Measurements from ENCODE around the gene AK3.

The AK3 gene

DNA sequence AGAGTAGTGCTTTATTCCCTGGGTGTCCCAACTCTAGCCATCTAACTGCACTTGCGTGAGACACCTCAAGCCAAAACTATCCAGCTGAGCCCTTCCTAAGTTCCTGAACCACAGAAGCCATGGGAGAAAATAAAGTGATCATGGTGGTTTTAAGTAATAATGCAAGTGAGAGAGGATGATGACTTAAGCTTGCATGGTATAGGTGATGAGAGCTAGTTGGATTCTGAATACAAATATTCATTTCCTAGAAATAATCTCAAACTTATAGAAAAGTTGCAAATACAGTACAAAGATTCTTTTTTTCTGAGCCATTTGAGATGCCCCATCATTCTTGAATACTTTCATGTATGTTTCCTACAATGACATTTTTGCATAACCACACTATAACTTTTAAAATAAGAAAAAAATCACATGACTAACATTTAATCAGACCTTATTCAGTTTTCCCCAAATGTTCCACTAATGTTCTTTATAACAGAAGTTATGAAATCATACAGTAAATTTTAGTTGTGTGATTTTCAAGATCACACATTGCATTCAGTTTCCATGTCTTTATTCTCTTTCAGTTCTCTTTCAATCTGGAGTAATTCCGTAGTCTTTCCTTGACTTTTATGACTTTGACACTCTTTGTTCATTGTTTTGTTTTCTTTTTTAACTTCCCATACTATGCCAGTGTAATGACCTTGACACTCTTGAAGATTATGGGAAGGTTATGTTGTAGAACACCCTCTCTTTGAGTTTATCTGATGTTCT, 5.5 kb upstream of the AK3 start:
- no peak for DNase-seq

- no peak for DNase-seq
Observed at GRCh38 chr9:4743131-4743875, 2.3 kb upstream of the AK3 start.

GRCh38 chr9:4742246-4742645, 1.2 kb upstream of the AK3 start:
- DNase-seq, result no peak

- no peak for DNase-seq
Observed at GRCh38 chr9:4741365-4742089, 525 bp upstream of the AK3 start.

GRCh38 chr9:4740388-4740637, 689 bp downstream of the AK3 start:
- no peak for DNase-seq

- no peak for DNase-seq
Observed at GRCh38 chr9:4739587-4740387, 1.2 kb downstream of the AK3 start.

- no peak for DNase-seq
Observed at GRCh38 chr9:4738866-4739586, 2.0 kb downstream of the AK3 start.

DNA sequence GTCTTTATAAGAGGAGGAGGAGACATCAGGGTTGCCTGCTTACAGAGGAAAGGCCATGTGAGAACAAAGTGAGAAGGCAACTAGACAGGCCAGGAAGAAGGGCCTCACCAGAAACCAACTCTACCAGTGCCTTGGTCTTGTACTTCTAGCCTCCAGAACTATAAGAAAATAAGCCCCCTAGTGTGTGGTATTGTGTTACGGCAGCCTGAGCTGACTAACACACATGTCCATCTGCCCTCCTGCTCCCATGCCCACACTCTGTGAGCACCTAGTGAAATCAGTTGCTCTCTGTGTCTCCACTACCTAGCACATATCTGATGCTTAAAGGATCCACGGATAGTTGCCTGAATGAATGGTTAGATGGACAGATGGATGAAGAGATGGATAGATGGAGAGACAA, 6.9 kb downstream of the AK3 start:
- no peak for DNase-seq

- no peak for DNase-seq
Observed at GRCh38 chr9:4732890-4733289, 8.1 kb downstream of the AK3 start.

- DNase-seq, result no peak
Observed at GRCh38 chr9:4727593-4727992, 13.4 kb downstream of the AK3 start.

GRCh38 chr9:4725706-4726442, 15.1 kb downstream of the AK3 start:
- no peak for DNase-seq

DNA sequence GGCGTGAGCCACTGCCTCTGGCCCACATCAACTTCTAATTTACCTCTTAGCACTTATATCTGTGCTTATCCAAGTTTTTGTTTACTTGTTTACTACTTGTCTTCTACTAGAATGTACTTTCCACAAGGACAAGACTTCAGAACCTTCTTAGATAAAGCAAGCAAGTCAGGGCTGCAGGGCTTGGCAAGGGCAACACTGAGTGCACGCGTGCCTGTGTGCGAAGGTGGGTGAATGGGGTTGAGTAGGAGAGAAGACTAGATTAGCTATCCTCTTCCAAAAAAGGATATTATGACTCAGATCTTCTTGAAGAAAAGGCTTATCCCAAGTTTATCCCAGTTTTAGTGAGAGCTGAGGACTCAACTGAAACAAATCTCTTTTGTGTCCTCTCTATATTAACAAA, 19.3 kb downstream of the AK3 start:
- DNase-seq, result no peak

DNA sequence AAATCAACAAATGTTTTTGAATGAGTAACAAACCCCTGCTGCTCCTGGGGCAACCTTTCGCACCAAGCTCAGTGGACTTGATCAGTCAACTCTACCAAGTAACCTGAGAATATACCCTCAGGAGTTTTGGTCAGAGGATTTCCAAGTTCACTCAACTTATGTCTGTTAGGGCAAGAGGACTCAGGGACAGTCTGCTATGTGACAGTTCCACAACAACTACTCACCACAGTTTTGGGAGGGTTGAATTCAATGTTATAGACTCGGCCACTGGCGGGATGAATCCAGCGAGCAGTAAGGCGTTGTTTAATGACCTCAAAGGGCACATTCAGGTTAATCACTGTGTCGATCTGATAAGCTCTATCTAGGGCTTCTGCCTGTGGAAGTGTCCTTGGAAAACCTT, 22.1 kb downstream of the AK3 start:
- no peak for DNase-seq

GRCh38 chr9:4717815-4718214, 23.2 kb downstream of the AK3 start:
- DNase-seq, result no peak

DNA sequence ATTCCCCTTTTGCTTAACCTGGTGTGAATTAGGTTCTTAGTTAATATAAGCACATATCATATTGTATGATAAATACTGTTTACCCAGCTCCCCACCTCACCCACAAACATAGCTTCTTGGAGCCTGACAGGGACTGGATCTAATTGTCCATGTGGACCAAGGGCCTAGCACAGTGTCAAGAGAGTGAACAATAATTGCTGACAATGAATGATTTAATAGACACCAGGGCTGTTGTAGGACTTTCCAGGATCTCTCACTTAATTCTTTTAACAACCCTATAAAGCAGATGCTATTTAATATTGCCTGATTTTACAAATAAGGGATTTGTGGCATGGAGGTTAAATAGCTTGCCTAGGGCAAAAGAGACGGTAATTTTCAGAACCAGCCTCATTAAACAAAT, 24.8 kb downstream of the AK3 start:
- DNase-seq, result no peak

- no peak for DNase-seq
Observed at GRCh38 chr9:4714266-4715016, 26.6 kb downstream of the AK3 start.

DNA sequence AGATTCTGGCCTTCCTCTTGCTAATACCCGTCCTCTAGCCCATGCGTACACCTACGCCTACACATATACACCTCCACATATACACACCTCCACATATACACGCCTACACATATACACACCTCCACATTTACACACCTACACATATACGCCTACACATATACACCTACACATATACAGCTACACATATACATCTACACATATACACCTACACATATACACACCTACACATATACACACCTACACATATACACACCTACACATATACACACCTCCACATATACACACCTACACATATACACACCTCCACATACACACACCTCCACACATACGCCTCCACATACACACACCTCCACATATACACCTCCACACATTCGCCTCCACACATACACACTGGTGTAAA, 27.2 kb downstream of the AK3 start:
- no peak for DNase-seq

DNA sequence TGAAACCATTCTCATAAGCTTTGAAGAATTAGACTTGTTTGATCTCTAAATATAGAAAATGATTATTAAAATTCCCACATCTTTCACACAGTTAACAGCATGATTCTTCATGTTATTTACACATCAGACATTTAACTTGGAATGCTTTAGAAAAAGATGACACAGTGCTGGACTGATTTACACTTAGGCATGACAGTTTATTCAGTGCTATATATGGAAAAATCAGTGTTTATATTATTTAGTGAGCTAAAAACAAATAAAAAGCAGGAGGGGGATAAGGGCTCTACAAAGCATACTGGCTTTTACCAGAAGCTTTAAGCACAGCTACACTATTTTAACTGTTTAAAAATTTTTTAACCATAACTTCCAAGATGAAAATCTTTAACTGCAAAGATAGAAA, 31.6 kb downstream of the AK3 start:
- no peak for DNase-seq

DNA sequence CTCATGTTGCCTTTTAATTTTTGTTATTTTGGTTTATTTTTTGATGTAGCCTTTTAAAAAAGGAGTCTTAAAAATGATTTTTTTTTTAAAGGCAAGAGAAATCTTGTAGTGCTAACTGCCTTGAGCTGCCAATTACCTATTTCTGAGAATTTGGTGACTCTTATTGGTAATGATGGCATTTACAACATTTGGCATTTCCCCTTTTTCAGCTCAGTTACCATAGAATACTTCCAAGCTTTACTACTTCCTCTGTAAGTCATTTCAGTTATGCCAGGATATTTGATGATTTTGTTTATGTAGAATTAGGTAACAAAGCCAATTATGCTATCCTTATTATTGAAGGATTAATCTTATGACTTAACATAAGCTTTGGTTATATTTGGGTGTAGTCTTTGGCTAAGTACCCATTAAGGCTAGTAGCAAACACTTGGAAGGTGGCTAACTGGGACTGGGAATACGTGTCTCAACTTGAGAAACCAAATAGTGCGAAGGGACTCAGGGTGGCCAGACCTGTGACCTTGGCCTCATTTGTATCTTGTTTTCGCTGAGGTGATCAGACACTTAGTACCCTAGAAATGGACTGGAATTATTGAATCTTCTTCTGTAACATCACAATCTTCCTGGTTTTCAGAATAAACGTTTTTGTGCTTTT, 33.9 kb downstream of the AK3 start:
- DNase-seq, result no peak

DNA sequence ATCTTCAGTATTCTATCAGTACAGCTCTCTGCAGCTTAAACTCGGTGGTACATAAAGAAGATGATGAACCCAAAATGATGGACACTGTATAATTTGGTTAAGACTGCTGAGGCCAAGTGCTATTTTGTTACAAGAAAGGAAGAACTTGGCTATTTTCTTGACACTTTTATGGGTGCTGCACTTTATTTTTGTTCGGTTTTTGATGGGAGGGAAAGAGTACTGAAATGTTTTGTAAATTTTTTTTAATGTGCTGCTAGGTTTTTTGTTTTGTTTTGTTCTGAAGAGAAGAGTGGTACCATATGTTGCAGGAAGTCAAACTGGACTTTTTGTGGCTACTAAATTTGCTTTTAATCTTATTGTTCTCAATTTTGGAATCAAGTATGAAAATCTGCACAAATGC, 35.0 kb downstream of the AK3 start:
- DNase-seq, result no peak

GRCh38 chr9:4704129-4704528, 36.9 kb downstream of the AK3 start:
- no peak for DNase-seq

Data from T1000 (cell line).